ENCODE measurements around the gene DCTN1. TPM values are rescaled to one million over a fixed set of nuclear protein-coding genes. Genes with fewer than 3 reads are reported as not detected.

Gene DCTN1
- total RNA-seq, 1 experiment from 2014 or later = 139 TPM

DNA sequence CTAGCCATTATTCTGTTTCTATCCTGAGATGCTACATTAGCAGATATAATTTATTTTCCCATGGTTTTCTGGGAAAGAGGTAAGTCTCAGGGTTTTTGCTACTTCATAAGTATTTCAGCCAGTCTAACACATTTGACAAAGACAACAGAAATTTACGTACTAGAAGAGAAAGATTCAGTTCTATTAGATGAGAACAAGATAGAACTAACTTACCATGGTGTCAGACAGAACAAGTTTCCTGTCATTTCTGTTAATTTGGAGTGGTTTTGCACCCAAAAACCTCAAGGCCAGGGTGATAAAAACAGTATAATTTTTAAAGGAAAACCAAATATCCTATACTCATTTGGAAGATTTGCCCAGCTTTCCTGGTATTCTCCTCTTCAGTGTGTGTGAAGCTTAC is 52.5 kb downstream of the DCTN1 start:
- Histone ChIP-seq H3K27me3 (replicated peaks; ENCODE audit: control insufficient read depth, insufficient read depth, low read length) (no peaks in the 10 kb centered on the region), H3K4me3 (ENCODE audit: low read depth, low read length) (no peak overlapping the region), H3K9me3 (no peaks in the 10 kb centered on the region), H3K36me3 (ENCODE audit: control insufficient read depth, insufficient read depth, low read length) (no peaks in the 10 kb centered on the region), H3K4me1 (no peaks in the 10 kb centered on the region)
- intact Hi-C loops (cut with micrococcal nuclease; ENCODE audit: unreplicated experiment) = no loop called here
- TF ChIP-seq, protein P1, sequence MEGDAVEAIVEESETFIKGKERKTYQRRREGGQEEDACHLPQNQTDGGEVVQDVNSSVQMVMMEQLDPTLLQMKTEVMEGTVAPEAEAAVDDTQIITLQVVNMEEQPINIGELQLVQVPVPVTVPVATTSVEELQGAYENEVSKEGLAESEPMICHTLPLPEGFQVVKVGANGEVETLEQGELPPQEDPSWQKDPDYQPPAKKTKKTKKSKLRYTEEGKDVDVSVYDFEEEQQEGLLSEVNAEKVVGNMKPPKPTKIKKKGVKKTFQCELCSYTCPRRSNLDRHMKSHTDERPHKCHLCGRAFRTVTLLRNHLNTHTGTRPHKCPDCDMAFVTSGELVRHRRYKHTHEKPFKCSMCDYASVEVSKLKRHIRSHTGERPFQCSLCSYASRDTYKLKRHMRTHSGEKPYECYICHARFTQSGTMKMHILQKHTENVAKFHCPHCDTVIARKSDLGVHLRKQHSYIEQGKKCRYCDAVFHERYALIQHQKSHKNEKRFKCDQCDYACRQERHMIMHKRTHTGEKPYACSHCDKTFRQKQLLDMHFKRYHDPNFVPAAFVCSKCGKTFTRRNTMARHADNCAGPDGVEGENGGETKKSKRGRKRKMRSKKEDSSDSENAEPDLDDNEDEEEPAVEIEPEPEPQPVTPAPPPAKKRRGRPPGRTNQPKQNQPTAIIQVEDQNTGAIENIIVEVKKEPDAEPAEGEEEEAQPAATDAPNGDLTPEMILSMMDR (IDR thresholded peaks at IDR 0.05; ENCODE audit: insufficient read depth in 1 of 2, low read depth in 1 of 2, low read length in 1 of 2, severe bottlenecking in 1 of 2, unreplicated experiment in 1 of 2) = no peak
- BruUV-seq (replicated peaks) = no TSS peak
- Mint-ChIP-seq H3K36me3 (ENCODE audit: insufficient read depth, unreplicated experiment) (no peaks in the 10 kb centered on the region), H3K27me3 (ENCODE audit: insufficient read depth, unreplicated experiment) (no peaks in the 10 kb centered on the region), H3K9me3 (ENCODE audit: unreplicated experiment) (no peaks in the 10 kb centered on the region), H3K4me3 (ENCODE audit: unreplicated experiment) (no peak overlapping the region), H3K4me1 (ENCODE audit: low read depth, unreplicated experiment) (no peaks in the 10 kb centered on the region), H3K27ac (ENCODE audit: unreplicated experiment) (no peak overlapping the region)
- ChIA-PET CTCF (no interaction called here), POLR2A (no interaction called here)
- no peak for DNase-seq

DNA sequence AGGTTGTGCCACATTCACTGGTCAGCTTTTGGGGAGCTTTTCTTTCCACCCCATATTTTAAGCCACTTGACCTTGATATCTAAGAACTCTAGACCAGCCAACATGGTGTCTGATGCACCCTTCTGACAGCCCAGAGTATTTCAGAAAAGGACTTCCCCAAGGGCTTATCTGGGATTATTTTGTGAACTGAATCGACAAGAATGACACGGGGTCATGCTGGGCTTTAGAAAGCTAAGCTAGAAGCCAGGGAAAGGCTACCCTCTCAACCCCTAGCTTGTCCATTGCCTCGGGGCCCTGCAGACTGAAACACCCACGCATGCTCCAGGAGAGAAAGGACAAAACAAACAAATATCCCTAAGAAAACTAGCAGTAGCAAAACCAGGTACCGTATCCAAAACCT is 52.9 kb downstream of the DCTN1 start:
- DNase-seq = no peak
- no peaks in the 10 kb centered on the region for H3K4me1 Mint-ChIP-seq (ENCODE audit: low read depth, unreplicated experiment)
- no peaks in the 10 kb centered on the region for H3K27me3 Mint-ChIP-seq (ENCODE audit: insufficient read depth, unreplicated experiment)
- no peak overlapping the region for H3K27ac Mint-ChIP-seq (ENCODE audit: unreplicated experiment)
- H3K36me3 ChIP-seq (ENCODE audit: control insufficient read depth, insufficient read depth, low read length) = no peaks in the 10 kb centered on the region
- no peaks in the 10 kb centered on the region for H3K27me3 ChIP-seq (replicated peaks; ENCODE audit: control insufficient read depth, insufficient read depth, low read length)
- H3K4me1 ChIP-seq = no peaks in the 10 kb centered on the region; the same call in 1 of the 2 replicates
- intact Hi-C loops (cut with micrococcal nuclease; ENCODE audit: unreplicated experiment) = no loop called here
- H3K9me3 ChIP-seq = no peaks in the 10 kb centered on the region
- H3K4me3 ChIP-seq (ENCODE audit: low read depth, low read length) = no peak overlapping the region
- no TSS peak for BruUV-seq (replicated peaks)
- no peaks in the 10 kb centered on the region for H3K36me3 Mint-ChIP-seq (ENCODE audit: insufficient read depth, unreplicated experiment)
- CTCF ChIA-PET = interaction anchor here (1.3 kb wide), 1 partner anchor 8 kb away, joined by 3 read pairs; no protein-coding TSS in a partner anchor
- no peak overlapping the region for H3K4me3 Mint-ChIP-seq (ENCODE audit: unreplicated experiment)
- POLR2A ChIA-PET = no interaction called here
- TF ChIP-seq, protein P1 (IDR thresholded peaks at IDR 0.05; ENCODE audit: insufficient read depth in 1 of 2, low read depth in 1 of 2, low read length in 1 of 2, severe bottlenecking in 1 of 2, unreplicated experiment in 1 of 2) = no peak
- H3K9me3 Mint-ChIP-seq (ENCODE audit: unreplicated experiment) = no peaks in the 10 kb centered on the region

DNA sequence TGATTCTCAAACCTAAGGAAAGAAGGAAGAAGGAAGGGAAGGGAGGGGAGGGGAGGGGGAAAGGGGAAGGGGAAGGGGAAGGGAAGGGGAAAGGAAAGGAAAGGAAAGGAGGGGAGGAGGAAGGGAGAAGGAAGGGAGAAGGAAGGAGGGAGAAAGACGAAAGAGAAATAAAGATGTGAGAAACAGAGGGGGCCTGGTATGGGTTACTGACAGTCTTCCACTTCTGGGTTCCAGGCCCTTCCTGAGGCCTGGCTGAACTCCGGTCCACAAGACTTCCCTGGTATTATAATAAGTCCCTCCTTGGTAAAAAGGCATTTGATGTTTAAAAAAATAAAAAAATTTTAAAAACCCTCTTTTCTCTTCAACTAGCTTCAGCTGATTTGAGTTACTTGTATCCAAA is 54.3 kb downstream of the DCTN1 start:
- no peak overlapping the region for H3K4me3 ChIP-seq (ENCODE audit: low read depth, low read length)
- no peaks in the 10 kb centered on the region for H3K4me1 Mint-ChIP-seq (ENCODE audit: low read depth, unreplicated experiment)
- no peak for DNase-seq
- TF ChIP-seq, protein P1 (IDR thresholded peaks at IDR 0.05; ENCODE audit: insufficient read depth in 1 of 2, low read depth in 1 of 2, low read length in 1 of 2, severe bottlenecking in 1 of 2, unreplicated experiment in 1 of 2) = no peak
- no TSS peak for BruUV-seq (replicated peaks)
- peaks cover 6% of the 10 kb centered on the region; the same call in 1 of the 2 replicates for H3K4me1 ChIP-seq
- no peaks in the 10 kb centered on the region for H3K36me3 ChIP-seq (ENCODE audit: control insufficient read depth, insufficient read depth, low read length)
- no peaks in the 10 kb centered on the region for H3K9me3 ChIP-seq
- H3K4me3 Mint-ChIP-seq (ENCODE audit: unreplicated experiment) = no peak overlapping the region
- H3K27me3 Mint-ChIP-seq (ENCODE audit: insufficient read depth, unreplicated experiment) = no peaks in the 10 kb centered on the region
- ChIA-PET CTCF (interaction anchor here (1.0 to 1.3 kb wide), 2 partner anchors 10 to 58 kb away, joined by 3 read pairs; no protein-coding TSS in a partner anchor), POLR2A (no interaction called here)
- no peaks in the 10 kb centered on the region for H3K36me3 Mint-ChIP-seq (ENCODE audit: insufficient read depth, unreplicated experiment)
- no peaks in the 10 kb centered on the region for H3K27me3 ChIP-seq (replicated peaks; ENCODE audit: control insufficient read depth, insufficient read depth, low read length)
- intact Hi-C loops (cut with micrococcal nuclease; ENCODE audit: unreplicated experiment) = no loop called here
- no peaks in the 10 kb centered on the region for H3K9me3 Mint-ChIP-seq (ENCODE audit: unreplicated experiment)
- H3K27ac Mint-ChIP-seq (ENCODE audit: unreplicated experiment) = no peak overlapping the region

All from Caco-2 (cell line).